Keratinocyte (primary cell): Measurements from ENCODE around the gene CEP78. TPM values are rescaled to one million over a fixed set of nuclear protein-coding genes. Genes with fewer than 3 reads are reported as not detected.

Experiments used
- DNase-seq: peaks from one replicate; pipeline ENCODE4 v3.0.0-alpha.2; 2011; ENCODE audit warnings: low read depth, missing footprints, low spot score
- FAIRE-seq: peaks from 2 replicates; lab custom pipeline; 2011; peaks lifted over from hg19 to GRCh38; lab: Jason Lieb, UNC
- H2AFZ ChIP-seq: 2 replicates; pipeline ENCODE4 v1.6.0; 2012; ENCODE audit warnings: low read length, control low read depth, inconsistent platforms; ENCODE audit not compliant: control insufficient read depth
- H3K27ac ChIP-seq: 2 replicates; pipeline ENCODE4 v1.5.1; 2011; ENCODE audit warnings: low read length; ENCODE audit not compliant: control insufficient read depth, insufficient read depth
- H3K27me3 ChIP-seq: 3 replicates; pipeline ENCODE4 v1.6.0; 2011; ENCODE audit warnings: low read length; ENCODE audit not compliant: control insufficient read depth, insufficient read depth; ENCODE audit errors: extremely low read depth
- H3K36me3 ChIP-seq, 2 experiments: 2 replicates in 1 of 2; 3 replicates in 1 of 2; pipeline ENCODE4 v1.5.1; 2011; ENCODE audit warnings: low read length in 2 of 2, mild to moderate bottlenecking in 1 of 2; ENCODE audit not compliant: control insufficient read depth in 2 of 2, insufficient read depth in 2 of 2; ENCODE audit errors: extremely low read depth in 1 of 2
- H3K4me1 ChIP-seq: 3 replicates; pipeline ENCODE4 v1.5.1; 2011; ENCODE audit warnings: low read length; ENCODE audit not compliant: control insufficient read depth, insufficient read depth; ENCODE audit errors: extremely low read depth
- H3K4me2 ChIP-seq: 3 replicates; pipeline ENCODE4 v1.6.0; 2011; ENCODE audit warnings: low read depth, low read length; ENCODE audit not compliant: control insufficient read depth, insufficient read depth; ENCODE audit errors: extremely low read depth
- H3K4me3 ChIP-seq, 3 experiments: fragments of 200-600 bp in 1 of 3; sonication (generic) in 1 of 3; 2 replicates in 2 of 3; 3 replicates in 1 of 3; pipeline ENCODE4 v1.5.1; 2011 to 2016; ENCODE audit warnings: low read length in 3 of 3, mild to moderate bottlenecking in 3 of 3, control low read depth in 2 of 3, inconsistent platforms in 1 of 3, low read depth in 1 of 3, mixed read lengths in 1 of 3, mixed run types in 1 of 3, moderate library complexity in 1 of 3; ENCODE audit not compliant: control insufficient read depth in 2 of 3, insufficient read depth in 2 of 3; ENCODE audit errors: extremely low read depth in 1 of 3
- H3K79me2 ChIP-seq: 2 replicates; pipeline ENCODE4 v1.6.0; 2012; ENCODE audit warnings: low read length; ENCODE audit not compliant: control insufficient read depth, insufficient read depth
- H3K9ac ChIP-seq: 3 replicates; pipeline ENCODE4 v1.6.0; 2011; ENCODE audit warnings: low read length; ENCODE audit not compliant: control insufficient read depth, insufficient read depth; ENCODE audit errors: extremely low read depth
- H3K9me1 ChIP-seq: 3 replicates; pipeline ENCODE4 v1.6.0; 2011; ENCODE audit warnings: low read length; ENCODE audit not compliant: control insufficient read depth, insufficient read depth; ENCODE audit errors: extremely low read depth
- H3K9me3 ChIP-seq: 2 replicates; pipeline ENCODE4 v1.5.1; 2012; ENCODE audit warnings: low read depth, low read length; ENCODE audit not compliant: control insufficient read depth
- H4K20me1 ChIP-seq: 3 replicates; pipeline ENCODE4 v1.6.0; 2011; ENCODE audit warnings: low read length; ENCODE audit not compliant: control insufficient read depth, insufficient read depth; ENCODE audit errors: extremely low read depth
- CTCF ChIP-seq, 3 experiments: IDR thresholded peaks in 1 of 3; conservative IDR thresholded peaks in 1 of 3; optimal IDR thresholded peaks in 1 of 3; 2 replicates in 2 of 3; 3 replicates in 1 of 3; pipeline versions ENCODE3 to v1.5.1; 2011; ENCODE audit warnings: low read length in 3 of 3, mild to moderate bottlenecking in 3 of 3, moderate library complexity in 2 of 3, control low read depth in 1 of 3, inconsistent platforms in 1 of 3; ENCODE audit not compliant: insufficient read depth in 2 of 3; ENCODE audit errors: extremely low read depth in 1 of 3
- EZH2 ChIP-seq: IDR thresholded peaks from one replicate; pipeline ENCODE4 v1.6.1; 2012; ENCODE audit warnings: inconsistent platforms, mild to moderate bottlenecking, low read length, moderate library complexity
- dilution Hi-C: fragments of 300-500 bp; cut with MboI; formaldehyde crosslinking; loops from one replicate; pipeline ENCODE4 v1.7.0; 2020; ENCODE audit warnings: low sequenced_read_pairs; ENCODE audit not compliant: extremely low pct_ligation_motif_present
- polyA plus RNA-seq, 5 experiments: library from polyadenylated mRNA; depleted of rRNA in 3 of 5; stranded (reverse) in 3 of 5; stranded (forward) in 1 of 5; unstranded in 1 of 5; fragments of >200 nt; gene quantifications; 1 replicate in 1 of 5; 2 replicates in 3 of 5; 3 replicates in 1 of 5; pipeline versions ENCODE4 v1.2.1 to v1.2.3, GENCODE V29; 2011 to 2012; ENCODE audit warnings: missing spikeins in 2 of 5, low read depth in 1 of 5, low replicate concordance in 1 of 5

The CEP78 gene
- polyA plus RNA-seq, 1 donor (not counting 4 experiments of a cell fraction or from before 2014, with no cell fraction given), result 13.2 TPM

- no peaks in the 10 kb centered on the region for H3K9me1 ChIP-seq
- DNase-seq, result no peak
Observed at GRCh38 chr9:78298046-78298765, 62.3 kb downstream of the CEP78 start.

GRCh38 chr9:78300209-78300608, 64.3 kb downstream of the CEP78 start:
- no peaks in the 10 kb centered on the region for H4K20me1 ChIP-seq
- peaks cover 4% of the 10 kb centered on the region for H3K9me1 ChIP-seq
- TF ChIP-seq EZH2, result no peak
- TF ChIP-seq CTCF (optimal IDR thresholded peaks at IDR 0.05 in 1 of 3, IDR thresholded peaks at IDR 0.05 in 1 of 3, conservative IDR thresholded peaks at IDR 0.05 in 1 of 3; ENCODE audit: extremely low read depth in 1 of 3, insufficient read depth in 2 of 3, low read length in 3 of 3), result no peak
- H3K4me1 ChIP-seq, result peaks cover 11% of the 10 kb centered on the region
- no peak overlapping the region for H3K4me2 ChIP-seq
- DNase-seq, result no peak
- H3K9ac ChIP-seq, result no peak overlapping the region
- FAIRE-seq, result no peak
- H3K36me3 ChIP-seq, result peaks cover 1 to 35% of the 10 kb centered on the region in 2 experiments
- no peak overlapping the region for H3K4me3 ChIP-seq
- H3K9me3 ChIP-seq, result no peaks in the 10 kb centered on the region
- H3K79me2 ChIP-seq, result peaks cover 16% of the 10 kb centered on the region
- H2AFZ ChIP-seq, result no peak overlapping the region
- no peaks in the 10 kb centered on the region for H3K27me3 ChIP-seq
- dilution Hi-C loops, result no loop called here
- no peak overlapping the region for H3K27ac ChIP-seq

More at GRCh38 chr9:78298046-78298765, 62.3 kb downstream of the CEP78 start:
- Histone ChIP-seq H3K79me2 (peaks cover 16% of the 10 kb centered on the region), H3K4me2 (peak overlapping the region; percentile 89), H2AFZ (peak overlapping the region; percentile 94), H3K9me3 (no peaks in the 10 kb centered on the region), H3K27ac (peak overlapping the region; percentile 75), H3K27me3 (no peaks in the 10 kb centered on the region), H3K9ac (peak overlapping the region; percentile 87), H4K20me1 (no peaks in the 10 kb centered on the region), H3K36me3 (peaks cover 1 to 22% of the 10 kb centered on the region in 2 experiments), H3K4me3 (peak overlapping the region; percentile 66 to 96 (median 85)), H3K4me1 (peaks cover 11% of the 10 kb centered on the region)
- dilution Hi-C loops, result no loop called here
- TF ChIP-seq EZH2 (no peak), CTCF (optimal IDR thresholded peaks at IDR 0.05 in 1 of 3, IDR thresholded peaks at IDR 0.05 in 1 of 3, conservative IDR thresholded peaks at IDR 0.05 in 1 of 3; ENCODE audit: extremely low read depth in 1 of 3, insufficient read depth in 2 of 3, low read length in 3 of 3) (no peak)
- FAIRE-seq, result no peak
